H1 (cell line): ENCODE results near the gene CNGA4. TPM values are rescaled to one million over a fixed set of nuclear protein-coding genes. Genes with fewer than 3 reads are reported as not detected.

Source experiments
- CTCF ChIA-PET: fragments of 300-600 bp; sonication (Branson Sonifier 250); formaldehyde crosslinking; loops from one replicate; lab custom pipeline; 2021; ENCODE audit not compliant: partially characterized antibody; lab: Charles Lee
- POLR2A ChIA-PET: fragments of 300-600 bp; sonication (Branson Sonifier 250); formaldehyde crosslinking; loops from one replicate; lab custom pipeline; 2021; ENCODE audit warnings: inconsistent platforms; ENCODE audit not compliant: partially characterized antibody; lab: Charles Lee
- DNase-seq, 2 experiments: peaks; one replicate each; pipeline versions ENCODE4 v3.0.0 to v3.0.0-alpha.2; 2010 to 2022; ENCODE audit warnings: low spot score in 2 of 2, low read depth in 1 of 2, mixed read lengths in 1 of 2
- FAIRE-seq: peaks from 2 replicates; lab custom pipeline; 2011; peaks lifted over from hg19 to GRCh38; lab: Jason Lieb, UNC
- H2AFZ ChIP-seq: 2 replicates; pipeline ENCODE4 v1.8.1; 2012; ENCODE audit warnings: low read length, inconsistent platforms
- H2AK5ac ChIP-seq: 2 replicates; pipeline ENCODE4 v1.6.1; 2013; ENCODE audit warnings: low read depth, low read length
- H2BK120ac ChIP-seq: replicated peaks from 2 replicates; pipeline ENCODE3; 2013; ENCODE audit warnings: low read depth, low read length, inconsistent platforms
- H2BK12ac ChIP-seq: 2 replicates; pipeline ENCODE4 v1.6.1; 2013; ENCODE audit warnings: low read depth, low read length
- H2BK15ac ChIP-seq: 2 replicates; pipeline ENCODE4 v1.6.1; 2013; ENCODE audit warnings: low read length
- H2BK20ac ChIP-seq: 2 replicates; pipeline ENCODE4 v1.6.1; 2013; ENCODE audit warnings: low read length
- H2BK5ac ChIP-seq: 2 replicates; pipeline ENCODE4 v1.6.1; 2013; ENCODE audit warnings: low read depth, low read length
- H3K14ac ChIP-seq: 2 replicates; pipeline ENCODE4 v1.6.1; 2013; ENCODE audit warnings: inconsistent platforms; ENCODE audit not compliant: insufficient read length
- H3K18ac ChIP-seq: 2 replicates; pipeline ENCODE4 v1.6.1; 2013; ENCODE audit warnings: low read length; ENCODE audit errors: extremely low read depth
- H3K23ac ChIP-seq: 2 replicates; pipeline ENCODE4 v1.6.1; 2013; ENCODE audit warnings: inconsistent platforms; ENCODE audit not compliant: insufficient read length
- H3K23me2 ChIP-seq: 2 replicates; pipeline ENCODE4 v1.6.1; 2013; ENCODE audit warnings: low read depth, low read length
- H3K27ac ChIP-seq: 2 replicates; pipeline ENCODE4 v1.6.1; 2011; ENCODE audit warnings: low read depth, low read length, inconsistent platforms
- H3K27me3 ChIP-seq, 4 experiments: replicated peaks in 1 of 4; 1 replicate in 1 of 4; 2 replicates in 3 of 4; pipeline versions ENCODE4 v1.6.1 to v1.8.1; 2011 to 2013; ENCODE audit warnings: low read length in 3 of 4, mild to moderate bottlenecking in 3 of 4, inconsistent platforms in 2 of 4, mixed read lengths in 2 of 4, moderate library complexity in 1 of 4; ENCODE audit not compliant: control insufficient read depth in 3 of 4, insufficient read depth in 3 of 4; ENCODE audit errors: extremely low read depth in 1 of 4
- H3K36me3 ChIP-seq, 4 experiments: 2 replicates each; pipeline versions ENCODE4 v1.6.1 to v1.8.1; 2011 to 2013; ENCODE audit warnings: mild to moderate bottlenecking in 4 of 4, low read length in 3 of 4, moderate library complexity in 2 of 4, control low read depth in 1 of 4, inconsistent platforms in 1 of 4; ENCODE audit not compliant: insufficient read depth in 4 of 4, control insufficient read depth in 2 of 4
- H3K4ac ChIP-seq: replicated peaks from 2 replicates; pipeline ENCODE3; 2013; ENCODE audit warnings: low read length, low read depth, mixed read lengths, inconsistent platforms; ENCODE audit not compliant: insufficient read length
- H3K4me1 ChIP-seq, 4 experiments: replicated peaks in 1 of 4; 1 replicate in 1 of 4; 2 replicates in 3 of 4; pipeline versions ENCODE4 v1.6.1 to v1.8.1; 2011 to 2013; ENCODE audit warnings: low read length in 3 of 4, inconsistent platforms in 2 of 4, mixed read lengths in 1 of 4; ENCODE audit not compliant: insufficient read depth in 4 of 4, control insufficient read depth in 3 of 4
- H3K4me2 ChIP-seq, 2 experiments: 2 replicates each; pipeline versions ENCODE4 v1.6.1 to v1.8.1; 2011 to 2013; ENCODE audit warnings: low read depth in 2 of 2, low read length in 2 of 2, control low read depth in 1 of 2, inconsistent platforms in 1 of 2, mild to moderate bottlenecking in 1 of 2; ENCODE audit not compliant: insufficient read depth in 1 of 2
- H3K4me3 ChIP-seq, 4 experiments: fragments of 200-600, 300-600 bp in 1 of 4; sonication (generic), shearing (Covaris generic), sonication (Bioruptor Twin) in 1 of 4; 2 replicates each; pipeline versions ENCODE4 v1.5.1 to v1.8.1; 2011 to 2016; ENCODE audit warnings: low read length in 4 of 4, low read depth in 3 of 4, control low read depth in 2 of 4, inconsistent platforms in 2 of 4, mild to moderate bottlenecking in 2 of 4, mixed read lengths in 1 of 4, moderate library complexity in 1 of 4; ENCODE audit not compliant: insufficient read depth in 2 of 4; ENCODE audit errors: extremely low read depth in 1 of 4
- H3K56ac ChIP-seq: replicated peaks from 2 replicates; pipeline ENCODE3; 2013; ENCODE audit warnings: low read depth, mild to moderate bottlenecking, mixed read lengths, low read length, inconsistent platforms; ENCODE audit not compliant: insufficient read length
- H3K79me1 ChIP-seq: 2 replicates; pipeline ENCODE4 v1.6.1; 2013; ENCODE audit warnings: low read depth, low read length, control low read depth
- H3K79me2 ChIP-seq, 2 experiments: 2 replicates each; pipeline versions ENCODE4 v1.6.1 to v1.8.1; 2012 to 2013; ENCODE audit warnings: low read length in 2 of 2, mild to moderate bottlenecking in 2 of 2, inconsistent platforms in 1 of 2; ENCODE audit not compliant: insufficient read depth in 2 of 2, control insufficient read depth in 1 of 2
- H3K9ac ChIP-seq, 4 experiments: replicated peaks in 1 of 4; 1 replicate in 1 of 4; 2 replicates in 3 of 4; pipeline versions ENCODE4 v1.6.1 to v1.8.1; 2011 to 2013; ENCODE audit warnings: low read depth in 3 of 4, low read length in 3 of 4, control low read depth in 2 of 4, mild to moderate bottlenecking in 2 of 4, moderate library complexity in 2 of 4, inconsistent platforms in 1 of 4; ENCODE audit errors: extremely low read depth in 1 of 4
- H3K9me3 ChIP-seq, 2 experiments: 2 replicates each; pipeline versions ENCODE4 v1.6.1 to v1.8.1; 2012 to 2013; ENCODE audit warnings: mild to moderate bottlenecking in 2 of 2, moderate library complexity in 2 of 2, control low read depth in 1 of 2, inconsistent platforms in 1 of 2, low read depth in 1 of 2, low read length in 1 of 2, mixed read lengths in 1 of 2; ENCODE audit not compliant: insufficient read depth in 2 of 2
- H4K20me1 ChIP-seq, 2 experiments: replicated peaks in 1 of 2; 2 replicates each; pipeline versions ENCODE3 to v1.8.1; 2011 to 2013; ENCODE audit warnings: inconsistent platforms in 2 of 2, low read length in 2 of 2, mild to moderate bottlenecking in 1 of 2; ENCODE audit not compliant: insufficient read depth in 2 of 2, control insufficient read depth in 1 of 2
- H4K5ac ChIP-seq: 2 replicates; pipeline ENCODE4 v1.6.1; 2013; ENCODE audit warnings: low read length, low read depth, mixed read lengths, inconsistent platforms; ENCODE audit not compliant: insufficient read length
- H4K8ac ChIP-seq: 2 replicates; pipeline ENCODE4 v1.8.0; 2013; ENCODE audit warnings: mild to moderate bottlenecking, moderate library complexity, low read length, inconsistent platforms; ENCODE audit not compliant: insufficient read depth; ENCODE audit errors: extremely low read depth
- H4K91ac ChIP-seq: replicated peaks from 2 replicates; pipeline ENCODE3; 2013; ENCODE audit warnings: low read length, mixed read lengths, inconsistent platforms; ENCODE audit not compliant: insufficient read length
- EP300 ChIP-seq, 2 experiments: IDR thresholded peaks; 1 replicate in 1 of 2; 2 replicates in 1 of 2; pipeline ENCODE4 v1.6.1; 2011 to 2012; ENCODE audit warnings: low read depth in 2 of 2, low read length in 2 of 2, mild to moderate bottlenecking in 2 of 2, borderline replicate concordance in 1 of 2, inconsistent platforms in 1 of 2, moderate library complexity in 1 of 2
- EZH2 ChIP-seq: fragments of 200-600 bp; sonication (generic); IDR thresholded peaks from 2 replicates; pipeline ENCODE4 v1.7.1; 2012; ENCODE audit warnings: low read depth, mild to moderate bottlenecking, moderate library complexity, low read length, inconsistent platforms; ENCODE audit not compliant: severe bottlenecking
- WGBS, 2 experiments: shearing (Covaris generic) in 1 of 2; methylation state at CpG; one replicate each; pipeline versions ENCODE4 v1.1.6 to v1.1.7; 2013 to 2015; ENCODE audit warnings: low lambda C conversion rate in 2 of 2, mixed read lengths in 2 of 2, inconsistent platforms in 1 of 2, low coverage in 1 of 2, missing lambda C conversion rate in 1 of 2; ENCODE audit not compliant: insufficient replicate concordance in 2 of 2, insufficient coverage in 1 of 2, insufficient read length in 1 of 2; ENCODE audit errors: extremely low coverage in 1 of 2, missing lambda C conversion rate in 1 of 2; 5-methylcytosine and 5-hydroxymethylcytosine counted together
- polyA plus RNA-seq, 7 experiments: library from polyadenylated mRNA; depleted of rRNA in 3 of 7; stranded (reverse) in 5 of 7; unstranded in 2 of 7; fragments of >200 nt in 5 of 7; fragments of 200-250 nt in 2 of 7; gene quantifications; 1 replicate in 5 of 7; 2 replicates in 1 of 7; 4 replicates in 1 of 7; pipeline versions ENCODE4 v1.2.1 to v1.2.3, GENCODE V29; 2011 to 2013; ENCODE audit warnings: missing spikeins in 2 of 7, mixed read lengths in 2 of 7
- total RNA-seq: library from RNA; stranded (reverse); fragmentation: NEBNext Ultra II Directional; extraction: Animal tissue kit (Norgen Biotek cat#: 25700); gene quantifications from 2 replicates; pipeline ENCODE4 v1.2.1, GENCODE V29; 2021

CNGA4 gene
- total and polyA plus RNA-seq, 2 of the 8 experiments (the other 6 are each of a cell fraction or from before 2014, with no cell fraction given), result 0.29 TPM; not detected in 1

- Histone ChIP-seq H3K79me2 (peaks cover 0 to 28% of the 10 kb centered on the region in 2 experiments; a peak in 2 of 4 replicates), H3K36me3 (peaks cover 2 to 22% (median 9%) of the 10 kb centered on the region in 4 experiments; a peak in 6 of 8 replicates), H4K91ac (no peak overlapping the region), H4K8ac (no peak overlapping the region), H4K20me1 (peaks cover 0 to 5% of the 10 kb centered on the region in 2 experiments), H3K4ac (no peak overlapping the region), H2AFZ (no peak overlapping the region), H3K4me2 (no peak overlapping the region), H3K4me3 (no peak overlapping the region), H3K23ac (no peak overlapping the region), H2AK5ac (no peak overlapping the region), H3K9me3 (no peaks in the 10 kb centered on the region), H2BK120ac (no peak overlapping the region), H2BK20ac (no peak overlapping the region), H3K27ac (no peak overlapping the region), H3K23me2 (no peaks in the 10 kb centered on the region), H3K27me3 (no peaks in the 10 kb centered on the region), H3K18ac (no peak overlapping the region), H3K9ac (no peak overlapping the region), H2BK12ac (no peak overlapping the region), H2BK15ac (no peak overlapping the region), H3K14ac (no peak overlapping the region), H3K56ac (no peak overlapping the region), H2BK5ac (no peak overlapping the region), H3K4me1 (no peaks in the 10 kb centered on the region), H4K5ac (no peak overlapping the region), H3K79me1 (0 out of 2 replicates have a peak, but pooled peaks cover 3% of the 10 kb centered on the region)
- FAIRE-seq, result no peak
- TF ChIP-seq EZH2, result no peak
- TF ChIP-seq EP300 (IDR thresholded peaks at IDR 0.05; ENCODE audit: borderline replicate concordance in 1 of 2, low read depth in 2 of 2, low read length in 2 of 2), result no peak
- CTCF ChIA-PET, result interaction anchor here (0.6 to 2.8 kb wide), 8 partner anchors 25 to 130 kb away, joined by 3 to 9 read pairs (median 4); partner anchors contain the start of gene CCKBR
- WGBS, 2 experiments, result 91% methylated on average over 17 of the region's 17 CpGs; no CpG with 5 or more reads in 1 of the 2 experiments
- POLR2A ChIA-PET, result interaction anchor here (0.6 kb wide), 1 partner anchor 479 kb away, joined by 3 read pairs; no protein-coding TSS in a partner anchor
- no peak for DNase-seq
Observed at GRCh38 chr11:6223854-6224253, 15.0 kb upstream of the CNGA4 start.
